Left lung (tissue), 10 donors: ENCODE measurements around the gene RTN4RL1. TPM values are rescaled to one million over a fixed set of nuclear protein-coding genes. Genes with fewer than 3 reads are reported as not detected.

ENCODE experiments used
- ATAC-seq: fragments of 200-7000 bp; cut with Tn5 transposase; one replicate; pipeline ENCODE4 v1.9.1; 2020; ENCODE audit warnings: moderate library complexity
- DNase-seq, 4 donors: peaks; one replicate each; pipeline ENCODE4 v3.0.0-alpha.2; 2013 to 2020
- H3K27ac ChIP-seq, 2 donors: fragments of 200-600 bp; sonication (generic) in 1 of 2; one replicate each; pipeline versions ENCODE4 v1.5.0 to v1.8.0; 2020 to 2021
- H3K27me3 ChIP-seq, 2 donors: fragments of 200-600 bp; sonication (generic) in 1 of 2; one replicate each; pipeline versions ENCODE4 v1.5.0 to v1.8.0; 2020 to 2021
- H3K36me3 ChIP-seq, 2 donors: fragments of 200-600 bp; sonication (generic) in 1 of 2; one replicate each; pipeline versions ENCODE4 v1.5.0 to v1.8.0; 2020 to 2021
- H3K4me1 ChIP-seq, 2 donors: fragments of 200-600 bp; one replicate each; pipeline ENCODE4 v1.8.0; 2021
- H3K4me3 ChIP-seq, 2 donors: fragments of 200-600 bp; sonication (generic) in 1 of 2; one replicate each; pipeline versions ENCODE4 v1.5.0 to v1.8.0; 2020 to 2021; ENCODE audit warnings: mild to moderate bottlenecking in 1 of 2
- H3K9me3 ChIP-seq, 2 donors: fragments of 200-600 bp; sonication (generic) in 1 of 2; one replicate each; pipeline versions ENCODE4 v1.5.0 to v1.8.0; 2020 to 2021
- intact Hi-C, 2 donors: fragments of 100-400 bp; cut with DNase I; formaldehyde crosslinking; loops; one replicate each; pipeline versions ENCODE4 v1.11.2 to v1.14.2; 2022
- polyA plus RNA-seq, 6 donors: library from polyadenylated mRNA; unstranded; fragments of 120-200 nt; gene quantifications; one replicate each; pipeline ENCODE4 v1.2.1, GENCODE V29; 2013; ENCODE audit not compliant: insufficient read length in 6 of 6
- total RNA-seq, 2 donors: library from RNA; stranded (reverse); fragmentation: NEBNext Ultra II Directional; extraction: Animal tissue kit (Norgen Biotek cat#: 25700); gene quantifications; one replicate each; pipeline ENCODE4 v1.2.1, GENCODE V29; 2021
- TF ChIP-seq, protein P1 (sequence below), 2 donors: fragments of 200-600 bp; sonication (generic) in 1 of 2; IDR thresholded peaks; one replicate each; pipeline versions ENCODE4 v1.5.0 to v1.8.0; 2021; ENCODE audit warnings: antibody characterized with exemption in 2 of 2
- donor health status: DM: no; HTN: yes; CAD: no.
- donor health status: DM: no; HTN: no; CAD: no.

Gene RTN4RL1
- total and polyA plus RNA-seq, 8 donors: 0.34 to 5.1 (median 0.51) TPM

DNA sequence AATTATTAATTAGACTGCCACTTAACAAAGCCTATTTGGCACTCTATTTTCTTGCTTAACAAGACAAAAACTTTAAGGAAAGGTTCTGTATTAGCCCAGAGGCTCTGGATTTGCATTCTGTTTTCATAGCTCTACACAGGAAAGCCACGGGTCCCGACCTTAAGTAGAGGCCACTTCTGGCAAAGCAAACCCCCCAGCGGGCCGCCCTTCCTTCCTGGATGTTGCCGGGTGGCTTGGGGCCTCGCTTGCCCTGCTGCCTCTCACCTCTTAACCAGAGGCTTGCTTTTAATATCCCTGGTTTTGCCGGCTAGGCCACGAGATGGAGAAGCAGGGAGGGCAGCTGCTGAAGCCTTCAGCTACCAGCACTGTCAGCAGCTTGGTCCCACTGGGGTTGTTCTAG is 4.4 kb downstream of the RTN4RL1 start:
- H3K4me1 ChIP-seq: peaks cover 10 to 31% of the 10 kb centered on the region in 2 donors
- DNase-seq (no peak), ATAC-seq (no peak)
- no peak overlapping the region for H3K27ac ChIP-seq
- intact Hi-C loops: no loop called here
- H3K9me3 ChIP-seq: no peaks in the 10 kb centered on the region
- no peaks in the 10 kb centered on the region for H3K36me3 ChIP-seq
- TF ChIP-seq, protein P1, sequence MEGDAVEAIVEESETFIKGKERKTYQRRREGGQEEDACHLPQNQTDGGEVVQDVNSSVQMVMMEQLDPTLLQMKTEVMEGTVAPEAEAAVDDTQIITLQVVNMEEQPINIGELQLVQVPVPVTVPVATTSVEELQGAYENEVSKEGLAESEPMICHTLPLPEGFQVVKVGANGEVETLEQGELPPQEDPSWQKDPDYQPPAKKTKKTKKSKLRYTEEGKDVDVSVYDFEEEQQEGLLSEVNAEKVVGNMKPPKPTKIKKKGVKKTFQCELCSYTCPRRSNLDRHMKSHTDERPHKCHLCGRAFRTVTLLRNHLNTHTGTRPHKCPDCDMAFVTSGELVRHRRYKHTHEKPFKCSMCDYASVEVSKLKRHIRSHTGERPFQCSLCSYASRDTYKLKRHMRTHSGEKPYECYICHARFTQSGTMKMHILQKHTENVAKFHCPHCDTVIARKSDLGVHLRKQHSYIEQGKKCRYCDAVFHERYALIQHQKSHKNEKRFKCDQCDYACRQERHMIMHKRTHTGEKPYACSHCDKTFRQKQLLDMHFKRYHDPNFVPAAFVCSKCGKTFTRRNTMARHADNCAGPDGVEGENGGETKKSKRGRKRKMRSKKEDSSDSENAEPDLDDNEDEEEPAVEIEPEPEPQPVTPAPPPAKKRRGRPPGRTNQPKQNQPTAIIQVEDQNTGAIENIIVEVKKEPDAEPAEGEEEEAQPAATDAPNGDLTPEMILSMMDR (IDR thresholded peaks at IDR 0.05): no peak
- H3K27me3 ChIP-seq: peaks cover 20 to 70% of the 10 kb centered on the region in 2 donors
- no peak overlapping the region for H3K4me3 ChIP-seq

DNA sequence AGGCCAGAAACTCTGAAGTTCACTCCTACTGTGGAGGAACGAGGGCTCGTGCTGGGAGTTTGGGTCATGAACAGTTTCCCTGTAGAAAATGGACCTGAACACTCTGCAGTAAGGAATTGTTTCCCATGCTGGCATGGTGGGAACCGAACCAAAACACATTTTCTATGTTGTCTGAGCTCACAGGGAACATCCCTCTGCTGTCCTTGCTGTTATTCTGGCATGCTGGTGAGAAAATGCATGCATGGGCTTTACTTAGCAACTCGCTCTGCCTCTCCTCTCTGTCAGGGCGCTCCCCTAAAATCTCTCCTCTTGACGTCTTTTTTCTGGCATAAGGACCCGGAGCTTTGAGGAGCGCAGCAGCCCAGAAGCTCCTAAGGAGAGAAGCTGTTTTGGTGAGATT is 5.4 kb downstream of the RTN4RL1 start:
- DNase-seq (no peak), ATAC-seq (no peak)
- TF ChIP-seq, protein P1 (IDR thresholded peaks at IDR 0.05): no peak
- H3K27ac ChIP-seq: no peak overlapping the region
- intact Hi-C loops: no loop called here
- H3K9me3 ChIP-seq: no peaks in the 10 kb centered on the region
- no peaks in the 10 kb centered on the region for H3K36me3 ChIP-seq
- H3K4me3 ChIP-seq: no peak overlapping the region
- H3K27me3 ChIP-seq: peaks cover 10 to 60% of the 10 kb centered on the region in 2 donors
- H3K4me1 ChIP-seq: peaks cover 8 to 21% of the 10 kb centered on the region in 2 donors

DNA sequence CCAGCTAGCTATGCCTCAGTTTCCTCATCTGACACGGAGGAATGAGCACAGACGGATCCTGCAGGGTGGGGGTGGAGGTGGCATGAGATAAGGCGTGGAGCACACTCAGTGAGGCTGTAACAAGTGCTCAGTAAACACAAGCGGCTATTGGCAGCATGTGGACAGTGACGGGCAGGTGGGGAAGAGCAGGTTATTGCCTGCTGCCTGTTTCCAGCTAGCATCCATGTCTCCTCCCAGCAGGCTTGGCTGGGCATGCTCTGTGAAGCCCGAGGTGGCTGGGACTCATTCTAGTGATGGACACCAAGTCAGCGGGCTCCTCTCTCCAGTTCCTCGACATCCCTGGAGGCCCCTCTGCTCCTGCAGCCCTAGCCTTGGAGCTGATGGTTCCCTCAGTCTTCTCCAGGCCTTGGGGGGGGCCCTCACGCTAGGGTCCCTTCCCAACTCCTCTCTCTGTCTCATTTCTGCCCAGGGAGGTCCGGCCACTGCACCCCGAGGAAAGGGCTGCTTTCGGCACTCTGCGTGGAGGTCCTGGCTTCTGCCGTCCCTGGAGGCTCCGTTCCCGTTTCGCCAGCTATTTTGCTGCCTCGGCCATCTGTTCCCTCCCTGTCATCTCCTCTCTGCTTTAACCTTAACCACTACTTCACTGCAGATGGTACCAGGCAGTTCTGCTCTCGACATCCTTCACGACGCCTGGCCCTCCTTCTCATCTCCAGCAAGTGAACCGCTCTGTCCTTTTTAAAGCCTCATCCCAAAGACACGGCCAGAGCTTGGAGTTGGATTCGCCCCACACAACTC is 6.2 kb downstream of the RTN4RL1 start:
- peaks cover 3 to 52% of the 10 kb centered on the region in 2 donors for H3K27me3 ChIP-seq
- intact Hi-C loops: no loop called here

DNA sequence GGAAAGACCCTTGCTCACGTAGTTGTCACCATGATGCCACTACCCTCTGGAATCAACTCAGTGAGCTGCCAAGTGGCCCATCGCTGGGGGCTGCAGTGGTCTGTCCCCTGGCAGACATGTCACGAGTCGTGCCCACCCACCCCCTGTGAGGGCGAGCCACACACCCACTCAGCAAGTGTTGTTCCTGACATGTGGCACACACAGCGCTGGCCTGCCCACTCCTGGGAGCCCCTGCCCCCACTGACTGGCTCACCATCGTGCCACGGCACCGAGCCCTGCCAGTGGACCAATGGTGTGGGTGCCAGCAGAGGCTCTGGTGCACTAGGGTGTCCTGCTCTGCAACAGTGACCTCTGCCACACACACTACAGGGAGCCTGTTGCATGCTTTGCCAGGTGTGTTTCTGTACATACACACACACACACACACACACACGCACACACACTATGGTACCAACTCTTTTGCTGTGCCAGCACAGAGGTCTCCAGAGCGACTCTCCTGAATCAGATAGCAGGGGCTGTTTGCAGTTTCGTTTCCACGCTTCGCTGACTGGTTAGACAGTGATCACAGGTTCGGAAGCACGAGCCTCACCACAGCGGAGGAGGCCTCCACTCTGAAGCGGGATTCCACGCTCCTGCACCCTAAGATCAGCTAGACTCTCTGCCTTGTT is 7.7 kb downstream of the RTN4RL1 start:
- peaks cover 0 to 2% of the 10 kb centered on the region in 2 donors for H3K4me1 ChIP-seq
- no peak for ATAC-seq
- intact Hi-C loops: no loop called here

More for the DNA sequence above, 6.2 kb downstream of the RTN4RL1 start:
- ATAC-seq: no peak
- H3K36me3 ChIP-seq: no peaks in the 10 kb centered on the region
- TF ChIP-seq, protein P1 (IDR thresholded peaks at IDR 0.05): no peak
- H3K9me3 ChIP-seq: no peaks in the 10 kb centered on the region
- no peak for DNase-seq
- H3K27ac ChIP-seq: no peak overlapping the region
- peaks cover 0 to 13% of the 10 kb centered on the region in 2 donors for H3K4me1 ChIP-seq
- H3K4me3 ChIP-seq: no peak overlapping the region

More for the DNA sequence above, 7.7 kb downstream of the RTN4RL1 start:
- H3K36me3 ChIP-seq: no peaks in the 10 kb centered on the region
- H3K9me3 ChIP-seq: no peaks in the 10 kb centered on the region
- no peak overlapping the region for H3K4me3 ChIP-seq
- no peak for DNase-seq
- H3K27ac ChIP-seq: no peak overlapping the region
- TF ChIP-seq, protein P1 (IDR thresholded peaks at IDR 0.05): no peak
- H3K27me3 ChIP-seq: peaks cover 0 to 37% of the 10 kb centered on the region in 2 donors
